Stimulated activated CD4-positive, alpha-beta T cell treated with anti-CD3 and anti-CD28 coated beads, Interleukin-1b, Interleukin-23, amount 100 ng/mL, for 4 hours (primary cell): ENCODE data around the gene DYSF.

Experiments
- DNase-seq, 2 donors: peaks; one replicate each; pipeline ENCODE4 v3.0.0-alpha.2; 2020; ENCODE audit warnings: low read depth in 2 of 2

DYSF gene

GRCh38 chr2:71727562-71727961 is 274.2 kb downstream of the DYSF start:
- no peak for DNase-seq

- no peak for DNase-seq
These were observed 274.7 kb downstream of the DYSF start for GRCh38 chr2:71728036-71728435.

DNA sequence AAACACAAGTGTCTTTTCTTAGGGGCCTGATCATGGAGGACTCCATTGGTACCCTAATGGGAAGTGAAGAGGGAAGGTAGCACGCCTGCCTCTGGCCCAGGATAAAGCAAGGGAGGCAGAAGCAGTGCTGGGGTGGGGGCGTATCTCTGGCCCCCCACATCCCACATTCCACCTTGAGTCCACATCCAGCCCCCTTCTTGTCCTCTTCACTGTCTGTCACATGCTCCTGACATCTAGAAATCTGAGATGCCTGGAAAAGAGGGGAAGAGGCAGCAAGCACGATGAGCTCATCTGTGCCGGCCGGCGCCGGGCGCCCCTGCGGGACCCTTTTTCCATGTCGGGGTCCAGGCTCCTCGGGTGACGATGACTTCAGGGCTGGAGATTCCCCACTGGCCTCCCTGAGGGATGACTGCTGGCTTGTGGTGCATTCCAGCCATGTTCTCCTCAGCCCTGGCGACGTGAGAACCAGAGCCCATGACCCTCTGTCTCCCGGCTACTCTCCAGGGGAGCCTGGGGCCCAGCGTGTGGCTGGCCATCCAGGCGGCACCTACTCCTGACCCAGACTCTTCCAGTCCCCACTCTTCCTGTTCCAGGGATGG is 277.5 kb downstream of the DYSF start:
- no peak for DNase-seq

DNA sequence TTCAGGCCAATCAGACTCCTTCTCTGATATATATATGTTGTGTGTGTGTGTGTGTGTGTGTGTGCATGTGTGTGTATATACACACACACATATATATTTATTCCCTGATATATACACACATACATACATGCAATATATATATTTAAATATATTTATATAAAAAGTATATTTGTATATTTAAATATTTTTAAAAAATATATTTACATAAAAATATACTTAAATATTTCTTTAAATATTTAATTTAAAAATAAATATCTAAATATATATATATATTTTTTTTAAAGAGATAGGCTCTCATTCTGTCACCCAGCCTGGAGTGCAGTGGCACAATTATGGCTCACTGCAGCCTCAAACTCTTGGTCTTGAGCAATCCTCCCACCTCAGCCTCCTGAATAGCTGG is 281.3 kb downstream of the DYSF start:
- no peak for DNase-seq

DNA sequence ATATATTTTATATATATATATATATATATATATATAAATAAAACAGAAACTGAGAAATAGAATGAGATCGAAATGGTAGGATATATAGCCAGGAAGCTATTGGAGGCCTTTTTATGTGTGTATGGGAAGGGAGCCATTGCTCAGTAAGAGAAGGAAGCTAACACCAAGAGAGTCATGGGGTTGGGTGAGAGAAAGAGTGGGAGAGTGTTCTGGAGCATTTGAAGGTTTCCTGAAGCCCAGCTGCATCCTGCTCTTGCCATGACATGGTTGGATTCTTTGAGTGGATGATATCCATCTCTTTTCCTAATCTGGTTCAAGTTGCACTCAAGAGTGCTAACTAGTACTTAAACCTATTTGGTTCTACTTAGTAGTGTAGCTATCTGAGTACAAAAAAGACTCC is 282.3 kb downstream of the DYSF start:
- DNase-seq = no peak
